ENCODE measurements around the gene CPNE9. TPM values are rescaled to one million over a fixed set of nuclear protein-coding genes. Genes with fewer than 3 reads are reported as not detected.

Gene CPNE9
- polyA plus RNA-seq, 2 of the 4 experiments (the other 2 are of a cell fraction) = 0.03 TPM; not detected in 1

DNA sequence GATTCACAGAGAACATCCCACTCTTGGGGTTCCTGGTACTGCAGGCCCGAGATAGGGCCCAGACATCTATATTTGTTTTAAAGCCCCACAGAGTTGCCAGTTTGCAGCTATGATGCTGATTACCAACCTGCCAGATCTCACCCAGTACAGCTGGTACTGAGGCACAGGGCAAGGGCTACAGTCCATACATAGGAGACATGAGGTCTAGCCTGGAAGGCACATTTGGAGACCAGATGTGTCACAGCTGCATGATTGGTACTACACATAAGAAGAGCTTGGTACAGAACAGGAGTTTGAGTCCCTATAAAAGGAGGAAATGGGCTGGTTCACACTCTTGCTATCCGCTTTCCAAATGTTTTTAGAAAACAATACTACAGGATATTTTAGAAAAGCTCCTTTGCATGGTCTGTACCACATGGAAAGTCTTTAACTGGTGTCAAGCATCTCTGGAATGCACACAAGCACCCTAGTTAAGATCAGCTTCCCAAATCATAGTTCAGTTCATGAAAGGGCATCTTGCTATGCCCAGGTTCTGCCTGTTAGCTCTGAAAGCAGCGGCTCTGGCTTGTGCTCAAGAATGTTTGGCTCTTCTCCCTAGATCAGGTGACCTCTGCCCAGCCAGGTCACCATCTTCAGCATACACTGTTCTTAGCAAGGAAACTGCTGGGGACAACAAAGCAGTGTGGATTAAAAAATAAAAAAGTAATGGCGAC, 33.8 kb upstream of the CPNE9 start:
- ChIA-PET POLR2A (no interaction called here), CTCF (interaction anchor here (0.5 to 0.9 kb wide), 2 partner anchors 23 to 313 kb away, joined by 3 read pairs; no protein-coding TSS in a partner anchor)
- Histone ChIP-seq H3K4me3 (no peak overlapping the region), H3K4me2 (no peak overlapping the region), H3K4me1 (no peaks in the 10 kb centered on the region), H3K9me3 (no peaks in the 10 kb centered on the region), H3K27ac (no peak overlapping the region)
- DNase-seq (ENCODE audit: low read depth in 1 of 2, low spot score in 1 of 2) = no peak
- no peak; a peak in 1 of 6 replicates for ATAC-seq
- TF ChIP-seq RCOR1 (IDR thresholded peaks at IDR 0.05; ENCODE audit: low read depth, low read length) (no peak), FOSL2 (IDR thresholded peaks at IDR 0.05) (no peak), FOSL2 (CRISPR knock-in tag; IDR thresholded peaks at IDR 0.05) (no peak), ZNF302 (CRISPR knock-in tag; IDR thresholded peaks at IDR 0.05) (no peak), RNF2 (IDR thresholded peaks at IDR 0.05; ENCODE audit: borderline replicate concordance, low read depth) (no peak), HOXA7 (CRISPR knock-in tag; IDR thresholded peaks at IDR 0.05) (no peak), FOSB (CRISPR knock-in tag; IDR thresholded peaks at IDR 0.05) (no peak), TP53 (CRISPR knock-in tag; IDR thresholded peaks at IDR 0.05) (no peak), ZSCAN20 (CRISPR knock-in tag; IDR thresholded peaks at IDR 0.05) (no peak), MAZ (IDR thresholded peaks at IDR 0.05; ENCODE audit: borderline replicate concordance, low read depth, low read length) (no peak), CEBPB (IDR thresholded peaks at IDR 0.05) (no peak), KDM1A (IDR thresholded peaks at IDR 0.05; ENCODE audit: low read depth) (no peak), SMC3 (IDR thresholded peaks at IDR 0.05) (no peak), BHLHE40 (IDR thresholded peaks at IDR 0.05; ENCODE audit: low read depth, low read length) (no peak), HOXB5 (CRISPR knock-in tag; IDR thresholded peaks at IDR 0.05) (no peak)
- TF ChIP-seq, protein P1, sequence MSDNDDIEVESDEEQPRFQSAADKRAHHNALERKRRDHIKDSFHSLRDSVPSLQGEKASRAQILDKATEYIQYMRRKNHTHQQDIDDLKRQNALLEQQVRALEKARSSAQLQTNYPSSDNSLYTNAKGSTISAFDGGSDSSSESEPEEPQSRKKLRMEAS (IDR thresholded peaks at IDR 0.05) = no peak
- no peak for FAIRE-seq
- WGBS (ENCODE audit: missing lambda C conversion rate) = 79% methylated on average over 4 of the region's 4 CpGs

DNA sequence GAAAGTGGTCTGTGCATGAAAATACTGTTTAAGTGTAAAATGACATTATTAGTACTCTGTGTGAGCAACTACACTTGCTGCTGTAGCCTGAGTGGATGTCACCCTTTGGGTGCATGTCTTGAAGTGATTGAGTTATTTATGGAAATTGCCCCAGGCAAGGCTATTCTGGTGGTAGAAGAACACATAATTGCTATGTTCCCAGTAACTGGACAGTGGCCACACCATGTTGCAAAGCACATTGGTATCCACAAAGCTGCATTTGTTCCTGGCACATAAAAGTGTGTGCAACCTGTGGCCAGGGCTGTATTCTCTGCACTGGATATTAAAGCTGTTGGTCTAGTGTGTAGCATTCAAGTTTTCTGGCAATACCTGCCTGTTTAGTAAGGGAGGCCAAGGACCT, 30.6 kb upstream of the CPNE9 start:
- ChIA-PET POLR2A (no interaction called here), CTCF (interaction anchor here (1.8 kb wide), 1 partner anchor 320 kb away, joined by 4 read pairs; no protein-coding TSS in a partner anchor)
- Histone ChIP-seq H3K4me3 (no peak overlapping the region), H3K27ac (no peak overlapping the region), H3K4me2 (no peak overlapping the region), H3K9me3 (no peaks in the 10 kb centered on the region), H3K4me1 (no peaks in the 10 kb centered on the region)
- ATAC-seq = no peak
- no peak for FAIRE-seq
- no peak for DNase-seq (ENCODE audit: low read depth in 1 of 2, low spot score in 1 of 2)
- TF ChIP-seq, protein P2, sequence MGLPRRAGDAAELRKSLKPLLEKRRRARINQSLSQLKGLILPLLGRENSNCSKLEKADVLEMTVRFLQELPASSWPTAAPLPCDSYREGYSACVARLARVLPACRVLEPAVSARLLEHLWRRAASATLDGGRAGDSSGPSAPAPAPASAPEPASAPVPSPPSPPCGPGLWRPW (IDR thresholded peaks at IDR 0.05) = no peak
- TF ChIP-seq FOXS1 (CRISPR knock-in tag; IDR thresholded peaks at IDR 0.05) (no peak), ZSCAN20 (CRISPR knock-in tag; IDR thresholded peaks at IDR 0.05) (no peak), ESRRA (IDR thresholded peaks at IDR 0.05; ENCODE audit: borderline replicate concordance, low read length) (no peak), TP53 (CRISPR knock-in tag; IDR thresholded peaks at IDR 0.05) (no peak), RFX5 (IDR thresholded peaks at IDR 0.05) (no peak), CEBPB (IDR thresholded peaks at IDR 0.05) (no peak)
- TF ChIP-seq, protein P3, sequence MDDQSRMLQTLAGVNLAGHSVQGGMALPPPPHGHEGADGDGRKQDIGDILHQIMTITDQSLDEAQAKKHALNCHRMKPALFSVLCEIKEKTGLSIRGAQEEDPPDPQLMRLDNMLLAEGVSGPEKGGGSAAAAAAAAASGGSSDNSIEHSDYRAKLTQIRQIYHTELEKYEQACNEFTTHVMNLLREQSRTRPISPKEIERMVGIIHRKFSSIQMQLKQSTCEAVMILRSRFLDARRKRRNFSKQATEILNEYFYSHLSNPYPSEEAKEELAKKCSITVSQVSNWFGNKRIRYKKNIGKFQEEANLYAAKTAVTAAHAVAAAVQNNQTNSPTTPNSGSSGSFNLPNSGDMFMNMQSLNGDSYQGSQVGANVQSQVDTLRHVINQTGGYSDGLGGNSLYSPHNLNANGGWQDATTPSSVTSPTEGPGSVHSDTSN (IDR thresholded peaks at IDR 0.05) = no peak
- TF ChIP-seq, protein P4, sequence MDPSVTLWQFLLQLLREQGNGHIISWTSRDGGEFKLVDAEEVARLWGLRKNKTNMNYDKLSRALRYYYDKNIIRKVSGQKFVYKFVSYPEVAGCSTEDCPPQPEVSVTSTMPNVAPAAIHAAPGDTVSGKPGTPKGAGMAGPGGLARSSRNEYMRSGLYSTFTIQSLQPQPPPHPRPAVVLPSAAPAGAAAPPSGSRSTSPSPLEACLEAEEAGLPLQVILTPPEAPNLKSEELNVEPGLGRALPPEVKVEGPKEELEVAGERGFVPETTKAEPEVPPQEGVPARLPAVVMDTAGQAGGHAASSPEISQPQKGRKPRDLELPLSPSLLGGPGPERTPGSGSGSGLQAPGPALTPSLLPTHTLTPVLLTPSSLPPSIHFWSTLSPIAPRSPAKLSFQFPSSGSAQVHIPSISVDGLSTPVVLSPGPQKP (IDR thresholded peaks at IDR 0.05; ENCODE audit: low read depth, low read length) = no peak

DNA sequence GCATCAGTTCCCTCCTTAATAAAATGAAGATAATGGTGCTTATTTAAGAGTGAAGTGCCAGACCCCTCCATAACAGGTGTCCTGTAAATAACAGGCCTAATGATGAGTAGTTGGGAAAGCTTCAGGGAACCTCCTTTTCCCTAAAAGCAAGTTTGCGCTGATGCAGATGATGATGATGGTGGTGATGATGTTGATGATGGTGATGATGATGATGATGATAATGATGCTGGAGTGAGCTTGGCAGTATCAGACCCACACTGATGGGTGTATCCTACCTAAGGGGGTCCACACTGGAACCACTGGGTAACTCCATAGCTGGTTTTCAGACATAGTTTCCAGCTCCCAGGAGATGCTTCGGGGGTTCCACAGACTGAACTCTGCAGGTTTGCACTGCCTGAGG, 29.9 kb upstream of the CPNE9 start:
- H3K4me1 ChIP-seq = no peaks in the 10 kb centered on the region
- H3K27ac ChIP-seq = no peak overlapping the region
- ATAC-seq (no peak), FAIRE-seq (no peak), DNase-seq (ENCODE audit: low read depth in 1 of 2, low spot score in 1 of 2) (no peak)
- H3K4me2 ChIP-seq = no peak overlapping the region
- TF ChIP-seq, protein P5, sequence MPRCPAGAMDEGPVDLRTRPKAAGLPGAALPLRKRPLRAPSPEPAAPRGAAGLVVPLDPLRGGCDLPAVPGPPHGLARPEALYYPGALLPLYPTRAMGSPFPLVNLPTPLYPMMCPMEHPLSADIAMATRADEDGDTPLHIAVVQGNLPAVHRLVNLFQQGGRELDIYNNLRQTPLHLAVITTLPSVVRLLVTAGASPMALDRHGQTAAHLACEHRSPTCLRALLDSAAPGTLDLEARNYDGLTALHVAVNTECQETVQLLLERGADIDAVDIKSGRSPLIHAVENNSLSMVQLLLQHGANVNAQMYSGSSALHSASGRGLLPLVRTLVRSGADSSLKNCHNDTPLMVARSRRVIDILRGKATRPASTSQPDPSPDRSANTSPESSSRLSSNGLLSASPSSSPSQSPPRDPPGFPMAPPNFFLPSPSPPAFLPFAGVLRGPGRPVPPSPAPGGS (IDR thresholded peaks at IDR 0.05) = no peak
- TF ChIP-seq SREBF2 (IDR thresholded peaks at IDR 0.05) = no peak
- no peak for TF ChIP-seq ZSCAN20 (CRISPR knock-in tag; IDR thresholded peaks at IDR 0.05)
- no peak for TF ChIP-seq CEBPB (IDR thresholded peaks at IDR 0.05)
- H3K9me3 ChIP-seq = no peaks in the 10 kb centered on the region
- ChIA-PET CTCF (interaction anchor here (1.8 kb wide), 1 partner anchor 321 kb away, joined by 4 read pairs; no protein-coding TSS in a partner anchor), POLR2A (no interaction called here)
- no peak overlapping the region for H3K4me3 ChIP-seq
- WGBS (ENCODE audit: missing lambda C conversion rate) = 94% methylated on average over 2 of the region's 2 CpGs
